Measurements from ENCODE around the gene CHCHD10. TPM values are rescaled to one million over a fixed set of nuclear protein-coding genes. Genes with fewer than 3 reads are reported as not detected.

Gene CHCHD10
- 10.9 and 40.6 TPM in 2 replicates for total RNA-seq

DNA sequence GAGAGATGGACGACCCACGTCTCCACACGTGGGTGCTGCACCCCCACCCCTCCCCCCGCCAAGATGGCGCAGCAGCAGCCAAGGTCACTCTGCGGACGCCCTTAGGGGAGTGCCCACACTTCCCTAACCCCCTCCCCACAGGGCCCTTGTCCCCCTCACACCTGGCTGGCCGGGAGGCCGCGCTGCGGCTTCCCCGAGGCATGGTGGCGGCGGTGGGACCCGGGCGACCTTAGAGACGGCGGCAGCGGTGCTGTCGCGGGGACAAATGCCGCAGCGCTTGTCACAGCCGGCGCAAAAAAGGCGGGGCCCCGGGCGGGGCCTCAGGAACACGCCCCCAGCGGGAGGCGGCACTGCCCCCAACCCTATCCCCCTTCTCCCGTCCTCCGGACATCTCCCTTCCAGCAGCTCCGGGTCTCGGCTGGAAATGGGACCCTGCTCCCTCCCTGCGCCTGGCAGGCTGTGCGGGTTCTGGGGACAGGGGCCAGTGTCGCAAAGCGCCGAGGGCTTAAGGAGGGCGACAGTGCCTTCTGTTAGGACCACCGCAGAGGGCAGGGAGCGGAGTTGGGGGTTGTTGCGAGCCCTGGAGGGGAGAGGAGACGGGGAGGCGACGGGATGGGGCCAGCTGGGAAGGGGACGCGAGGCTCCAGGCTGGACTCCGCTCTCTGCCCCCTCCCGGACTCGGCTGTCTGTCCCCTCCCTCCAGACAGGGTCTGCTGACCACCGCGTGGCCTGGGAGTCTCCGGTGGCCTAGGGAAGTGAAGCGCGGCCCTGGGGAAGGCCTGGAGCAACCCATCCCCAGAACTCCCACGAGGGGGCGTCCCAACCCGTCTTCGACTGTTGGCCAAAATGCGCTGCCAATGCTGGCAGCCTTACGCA is at the start of gene CHCHD10:
TSS of gene CHCHD10 (minus strand) at position 300 of the 876 bp plus-strand sequence. CDS start at position 202, 98 bp downstream.

GRCh38 chr22:23786752-23787599 is 19.2 kb upstream of the CHCHD10 start, which contains the start of gene SMARCB1:
Gene SMARCB1, plus strand, starts transcription at chr22:23786966. Its CDS starts 204 bp downstream, at chr22:23787170.

GRCh38 chr22:23772649-23773473 is 5.1 kb upstream of the CHCHD10 start, which contains the start of gene MMP11:
Gene MMP11, plus strand, starts transcription at chr22:23772849. Its CDS starts 22 bp downstream, at chr22:23772871.

DNA sequence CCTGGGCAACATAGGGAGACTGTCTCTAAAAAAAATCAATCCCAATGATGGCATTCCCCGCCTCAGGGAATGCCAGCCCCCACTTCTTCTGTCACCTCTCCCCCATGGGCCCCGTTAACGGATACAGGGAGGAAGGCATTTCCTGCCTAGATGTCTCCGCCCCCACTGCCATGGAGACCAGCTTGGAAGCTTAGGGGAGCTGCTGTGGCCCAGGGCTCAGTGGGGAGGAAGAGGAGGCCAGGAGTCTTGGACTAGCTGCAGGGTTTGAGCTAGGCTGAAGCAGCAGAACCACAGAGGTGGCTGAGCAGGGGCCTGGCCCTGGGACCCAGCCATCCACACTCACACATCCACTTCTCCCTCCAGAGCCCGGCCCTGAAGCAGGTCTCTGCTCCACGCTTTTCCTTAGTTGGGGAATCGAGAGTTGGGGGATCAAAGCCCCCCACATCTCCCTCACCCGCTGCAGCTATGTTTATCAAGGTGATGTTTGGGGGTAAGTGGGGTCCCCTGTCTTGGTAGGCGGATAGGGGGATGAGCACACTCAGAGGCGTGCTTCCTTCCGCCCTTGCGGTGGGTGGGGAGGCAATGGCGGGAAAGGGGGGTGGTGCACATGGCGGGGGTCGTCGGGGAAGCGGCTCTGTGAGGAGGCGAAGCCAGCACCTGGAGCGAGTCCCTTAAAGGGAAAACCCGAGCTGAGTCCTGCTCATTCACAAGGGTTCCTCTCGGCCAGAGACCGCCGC is 4.8 kb downstream of the CHCHD10 start, which contains the start of gene C22orf15:
TSS of gene C22orf15 (plus strand) at position 149 of the 737 bp plus-strand sequence. CDS start at position 466, 317 bp downstream.

DNA sequence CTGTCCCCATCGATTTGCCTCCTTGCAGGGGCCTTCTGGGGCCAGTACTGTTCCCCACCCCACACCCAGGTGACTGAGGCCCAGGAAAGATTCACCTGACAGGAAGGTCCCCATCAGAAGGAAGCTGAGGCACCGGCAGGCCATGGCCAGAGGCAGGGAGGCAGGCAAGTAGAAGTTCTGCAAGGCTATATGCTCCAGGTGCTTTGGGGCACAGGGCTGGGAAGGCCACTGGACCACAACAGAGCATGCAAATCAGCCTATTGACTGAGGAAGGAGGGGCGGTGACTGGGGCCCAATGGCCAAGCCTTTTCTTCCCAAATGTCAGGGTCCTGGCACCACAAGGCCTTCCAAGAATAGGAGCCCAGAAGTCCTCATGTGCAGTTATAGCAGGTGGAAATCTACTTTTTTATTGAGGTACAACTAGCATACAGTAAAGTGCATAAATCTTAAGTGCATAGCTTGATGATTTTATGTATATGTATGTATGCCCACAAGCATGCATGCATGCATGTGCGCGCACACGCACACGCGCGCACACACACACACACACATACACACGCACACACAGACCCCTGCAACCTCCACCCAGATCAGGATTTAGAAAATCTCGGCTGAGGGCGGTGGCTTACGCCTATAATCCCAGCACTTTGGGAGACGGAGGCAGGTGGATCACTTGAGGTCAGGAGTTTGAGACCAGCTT is 13.4 kb downstream of the CHCHD10 start, which contains the start of gene VPREB3:
TSS of gene VPREB3 (minus strand) at position 206 of the 700 bp plus-strand sequence. CDS start at position 144, 62 bp downstream.

DNA sequence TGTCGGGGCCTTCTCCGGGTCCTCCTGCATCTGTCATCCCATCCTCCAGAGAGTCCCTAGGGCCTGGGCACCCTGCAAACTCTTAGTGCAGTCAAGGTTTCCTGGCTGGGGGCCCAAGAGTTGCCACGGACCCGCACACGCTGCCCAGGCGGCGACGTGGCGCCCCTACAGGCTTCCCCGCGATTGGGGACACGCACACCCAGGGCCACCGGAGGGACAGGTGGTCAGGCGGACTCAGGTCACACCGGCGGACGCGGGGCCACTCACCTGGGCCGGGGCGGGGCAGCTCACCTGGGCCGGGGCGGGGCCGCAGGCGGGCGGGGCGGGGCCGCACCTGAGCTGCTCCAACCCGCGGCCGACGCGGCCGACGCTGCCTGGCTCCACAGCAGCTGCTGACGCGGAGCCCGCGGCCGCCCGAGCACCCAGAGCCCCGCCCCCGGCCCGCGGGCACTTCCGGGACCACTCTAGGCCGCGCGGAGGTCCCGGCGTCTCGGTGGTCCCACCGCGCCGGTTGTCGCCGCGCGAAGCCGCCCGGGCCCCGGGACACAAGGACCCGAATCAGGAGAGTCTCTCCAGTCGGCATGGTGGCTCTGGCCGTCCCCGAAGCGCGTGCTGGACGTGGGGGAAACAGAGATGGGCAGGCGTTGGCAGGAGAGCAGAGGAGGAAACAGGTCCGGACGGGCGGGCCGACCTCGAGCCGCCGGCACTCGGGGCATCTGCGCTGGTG is 16.9 kb downstream of the CHCHD10 start, which contains the start of gene ZNF70:
TSS of gene ZNF70 (minus strand) at position 399 of the 727 bp plus-strand sequence. CDS start 5,972 bp downstream, outside the sequence.

Other genes with a start within 250 kb of the CHCHD10 start
- not detected in 2 replicates for gene IGLL1, start 187.7 kb downstream of the CHCHD10 start, total RNA-seq
- not detected in 2 replicates for gene DRICH1, start 135.7 kb downstream of the CHCHD10 start, total RNA-seq
- gene RGL4, start 77.0 kb downstream of the CHCHD10 start, total RNA-seq: not detected in 2 replicates
- 2.8 and 4.1 TPM in 2 replicates for gene ZNF70, start 16.9 kb downstream of the CHCHD10 start, total RNA-seq
- 0.25 TPM in 1 of 2 replicates, not detected in the other for gene VPREB3, start 13.5 kb downstream of the CHCHD10 start, total RNA-seq
- 0.65 and 2.7 TPM in 2 replicates for gene C22orf15, start 5.0 kb downstream of the CHCHD10 start, total RNA-seq
- gene MMP11, start 4.9 kb upstream of the CHCHD10 start, total RNA-seq: 12.5 and 117 TPM in 2 replicates
- 110 and 127 TPM in 2 replicates for gene SMARCB1, start 19.0 kb upstream of the CHCHD10 start, total RNA-seq
- gene DERL3, start 71.0 kb upstream of the CHCHD10 start, total RNA-seq: 0.63 and 3.9 TPM in 2 replicates
- 10.3 and 14.2 TPM in 2 replicates for gene SLC2A11, start 89.9 kb upstream of the CHCHD10 start, total RNA-seq
- gene MIF, start 126.4 kb upstream of the CHCHD10 start, total RNA-seq: 972 and 986 TPM in 2 replicates
- gene GSTT2B, start 193.2 kb upstream of the CHCHD10 start, total RNA-seq: 0.98 and 28.6 TPM in 2 replicates
- gene DDTL, start 198.9 kb upstream of the CHCHD10 start, total RNA-seq: 0.65 and 2.9 TPM in 2 replicates
- 171 and 191 TPM in 2 replicates for gene DDT, start 206.5 kb upstream of the CHCHD10 start, total RNA-seq
- gene GSTT2, start 212.2 kb upstream of the CHCHD10 start, total RNA-seq: 0.98 and 2.5 TPM in 2 replicates
- gene GSTT4, start 237.5 kb upstream of the CHCHD10 start, total RNA-seq: not detected in 2 replicates
- gene CABIN1, start 243.3 kb upstream of the CHCHD10 start, total RNA-seq: 31.0 and 48.2 TPM in 2 replicates